Measurements from ENCODE around the gene ZC3H13.

Gene ZC3H13

GRCh38 chr13:45925151-45925550 lies 127.4 kb downstream of the ZC3H13 start:
- DNase-seq (ENCODE audit: low read depth): no peak
- in situ Hi-C loops (cut with HindIII; ENCODE audit: low sequenced_read_pairs): no loop called here
- H3K4me3 ChIP-seq (ENCODE audit: low read depth, low read length): no peak overlapping the region
- peak; percentile 17 for TF ChIP-seq CTCF (IDR thresholded peaks at IDR 0.05; ENCODE audit: low read depth, low read length, missing control alignments)

- in situ Hi-C loops (cut with HindIII; ENCODE audit: low sequenced_read_pairs): no loop called here
- DNase-seq (ENCODE audit: low read depth): no peak
- TF ChIP-seq CTCF (IDR thresholded peaks at IDR 0.05; ENCODE audit: low read depth, low read length, missing control alignments): no peak
- H3K4me3 ChIP-seq (ENCODE audit: low read depth, low read length): no peak overlapping the region
Measured at GRCh38 chr13:45921162-45921736, 131.3 kb downstream of the ZC3H13 start.

- DNase-seq (ENCODE audit: low read depth): no peak
- in situ Hi-C loops (cut with HindIII; ENCODE audit: low sequenced_read_pairs): no loop called here
- no peak for TF ChIP-seq CTCF (IDR thresholded peaks at IDR 0.05; ENCODE audit: low read depth, low read length, missing control alignments)
- H3K4me3 ChIP-seq (ENCODE audit: low read depth, low read length): no peak overlapping the region
Measured at GRCh38 chr13:45918597-45918996, 133.9 kb downstream of the ZC3H13 start.

GRCh38 chr13:45917019-45917418 lies 135.5 kb downstream of the ZC3H13 start:
- DNase-seq (ENCODE audit: low read depth): no peak
- no peak overlapping the region for H3K4me3 ChIP-seq (ENCODE audit: low read depth, low read length)
- TF ChIP-seq CTCF (IDR thresholded peaks at IDR 0.05; ENCODE audit: low read depth, low read length, missing control alignments): no peak
- in situ Hi-C loops (cut with HindIII; ENCODE audit: low sequenced_read_pairs): no loop called here

- TF ChIP-seq CTCF (IDR thresholded peaks at IDR 0.05; ENCODE audit: low read depth, low read length, missing control alignments): no peak
- DNase-seq (ENCODE audit: low read depth): no peak
- H3K4me3 ChIP-seq (ENCODE audit: low read depth, low read length): no peak overlapping the region
- in situ Hi-C loops (cut with HindIII; ENCODE audit: low sequenced_read_pairs): no loop called here
Measured at GRCh38 chr13:45915686-45916439, 136.7 kb downstream of the ZC3H13 start.

GRCh38 chr13:45909673-45910072 lies 142.9 kb downstream of the ZC3H13 start:
- no peak overlapping the region for H3K4me3 ChIP-seq (ENCODE audit: low read depth, low read length)
- in situ Hi-C loops (cut with HindIII; ENCODE audit: low sequenced_read_pairs): no loop called here
- no peak for TF ChIP-seq CTCF (IDR thresholded peaks at IDR 0.05; ENCODE audit: low read depth, low read length, missing control alignments)
- no peak for DNase-seq (ENCODE audit: low read depth)

Measured in astrocyte of the cerebellum (primary cell).